Endothelial cell of umbilical vein (primary cell): ENCODE results near the gene USP25. TPM values are rescaled to one million over a fixed set of nuclear protein-coding genes. Genes with fewer than 3 reads are reported as not detected.

Experiments
- BruUV-seq: library from RNA; stranded (reverse); fragments of 400-500 nt; replicated peaks from 2 replicates; lab custom pipeline; 2021; lab: Mats Ljungman, UMichigan
- CTCF ChIA-PET: fragments of 300-600, 350-600 bp; sonication (Branson Sonifier 250); formaldehyde crosslinking; loops from one replicate; lab custom pipeline; 2021; ENCODE audit warnings: antibody characterized with exemption, inconsistent platforms; lab: Charles Lee
- POLR2A ChIA-PET: fragments of 300-600, 350-600 bp; sonication (Branson Sonifier 250); formaldehyde crosslinking; loops from one replicate; lab custom pipeline; 2021; ENCODE audit warnings: antibody characterized with exemption, inconsistent platforms; lab: Charles Lee
- DNase-seq: peaks from one replicate; pipeline ENCODE4 v3.0.0-alpha.2; 2011; ENCODE audit warnings: low read depth, low spot score
- FAIRE-seq: peaks from 2 replicates; lab custom pipeline; 2011; peaks lifted over from hg19 to GRCh38; lab: Jason Lieb, UNC
- H2AFZ ChIP-seq: 2 replicates; pipeline ENCODE4 v1.6.0; 2012; ENCODE audit warnings: low read depth, low read length, control low read depth, inconsistent platforms
- H3K27ac ChIP-seq: 2 replicates; pipeline ENCODE4 v1.5.1; 2011; ENCODE audit warnings: low read depth, mild to moderate bottlenecking, control low read depth, low read length, moderate library complexity; ENCODE audit not compliant: insufficient read depth
- H3K27me3 ChIP-seq, 2 experiments: 2 replicates each; pipeline versions ENCODE4 v1.6.0 to v1.6.1; 2011; ENCODE audit warnings: low read length in 2 of 2, mixed read lengths in 1 of 2; ENCODE audit not compliant: control insufficient read depth in 2 of 2, insufficient read depth in 2 of 2
- H3K36me3 ChIP-seq, 2 experiments: 2 replicates in 1 of 2; 3 replicates in 1 of 2; pipeline ENCODE4 v1.5.1; 2011; ENCODE audit warnings: low read length in 2 of 2, mild to moderate bottlenecking in 1 of 2, moderate library complexity in 1 of 2; ENCODE audit not compliant: control insufficient read depth in 2 of 2, insufficient read depth in 2 of 2; ENCODE audit errors: extremely low read depth in 1 of 2
- H3K4me1 ChIP-seq: 3 replicates; pipeline ENCODE4 v1.5.1; 2011; ENCODE audit warnings: mild to moderate bottlenecking, low read length; ENCODE audit not compliant: control insufficient read depth, insufficient read depth; ENCODE audit errors: extremely low read depth
- H3K4me2 ChIP-seq: 2 replicates; pipeline ENCODE4 v1.6.1; 2011; ENCODE audit warnings: low read length, control low read depth, mixed read lengths; ENCODE audit not compliant: insufficient read depth
- H3K4me3 ChIP-seq, 3 experiments: fragments of 200-600 bp in 1 of 3; sonication (generic), shearing (Covaris generic) in 1 of 3; replicated peaks in 1 of 3; 2 replicates each; pipeline ENCODE4 v1.5.1; 2011 to 2016; ENCODE audit warnings: control low read depth in 3 of 3, low read length in 3 of 3, mild to moderate bottlenecking in 2 of 3, inconsistent platforms in 1 of 3, low read depth in 1 of 3, moderate library complexity in 1 of 3; ENCODE audit not compliant: insufficient read depth in 1 of 3
- H3K79me2 ChIP-seq: 2 replicates; pipeline ENCODE4 v1.6.0; 2012; ENCODE audit warnings: low read length, inconsistent platforms; ENCODE audit not compliant: control insufficient read depth, insufficient read depth
- H3K9ac ChIP-seq: replicated peaks from 2 replicates; pipeline ENCODE3; 2011; ENCODE audit warnings: low read length, control low read depth; ENCODE audit not compliant: insufficient read depth; ENCODE audit errors: extremely low read depth
- H3K9me1 ChIP-seq: replicated peaks from 3 replicates; pipeline ENCODE4 v1.6.0; 2011; ENCODE audit warnings: mild to moderate bottlenecking, low read length; ENCODE audit not compliant: control insufficient read depth, insufficient read depth; ENCODE audit errors: extremely low read depth
- H3K9me3 ChIP-seq: replicated peaks from 2 replicates; pipeline ENCODE4 v1.5.1; 2012; ENCODE audit warnings: low read length, inconsistent platforms; ENCODE audit not compliant: control insufficient read depth, insufficient read depth
- H4K20me1 ChIP-seq: replicated peaks from 2 replicates; pipeline ENCODE3; 2011; ENCODE audit warnings: mild to moderate bottlenecking, low read length; ENCODE audit not compliant: control insufficient read depth, insufficient read depth; ENCODE audit errors: extremely low read depth
- CTCF ChIP-seq, 2 donors: IDR thresholded peaks; 1 replicate in 1 of 2; 2 replicates in 1 of 2; pipeline ENCODE4 v1.5.1; 2011; ENCODE audit warnings: low read length in 2 of 2, mild to moderate bottlenecking in 2 of 2, moderate library complexity in 2 of 2, control low read depth in 1 of 2, inconsistent platforms in 1 of 2, low read depth in 1 of 2; ENCODE audit not compliant: insufficient read depth in 1 of 2; ENCODE audit errors: extremely low read depth in 1 of 2
- EZH2 ChIP-seq: IDR thresholded peaks from 2 replicates; pipeline ENCODE4 v1.6.1; 2012; ENCODE audit warnings: borderline replicate concordance, low read depth, mild to moderate bottlenecking, moderate library complexity, low read length, inconsistent platforms; ENCODE audit not compliant: severe bottlenecking
- FOS ChIP-seq: IDR thresholded peaks from 2 replicates; pipeline ENCODE4 v1.6.1; 2011; ENCODE audit warnings: mild to moderate bottlenecking, low read length, moderate library complexity, borderline replicate concordance; ENCODE audit not compliant: insufficient read depth
- GATA2 ChIP-seq: IDR thresholded peaks from 2 replicates; pipeline ENCODE4 v1.7.0; 2011; ENCODE audit warnings: low read depth, mild to moderate bottlenecking, moderate library complexity, mixed read lengths, low read length; ENCODE audit not compliant: insufficient read length, insufficient read depth
- JUN ChIP-seq: IDR thresholded peaks from 2 replicates; pipeline ENCODE4 v1.6.1; 2011; ENCODE audit warnings: borderline replicate concordance, low read depth; ENCODE audit not compliant: insufficient read length, insufficient read depth
- MAX ChIP-seq: IDR thresholded peaks from 2 replicates; pipeline ENCODE4 v1.6.1; 2011; ENCODE audit not compliant: insufficient read depth, insufficient read length
- MYC ChIP-seq: IDR thresholded peaks from one replicate; pipeline ENCODE4 v1.6.1; 2011; ENCODE audit warnings: mild to moderate bottlenecking, low read depth, low read length
- POLR2A ChIP-seq: IDR thresholded peaks from 2 replicates; pipeline ENCODE4 v1.6.1; 2012; ENCODE audit warnings: low read depth, mild to moderate bottlenecking, control low read depth, low read length
- POLR2AphosphoS5 ChIP-seq: IDR thresholded peaks from 2 replicates; pipeline ENCODE4 v1.6.1; 2012; ENCODE audit warnings: low read depth, mild to moderate bottlenecking, control low read depth, low read length, moderate library complexity; ENCODE audit not compliant: insufficient read depth
- dilution Hi-C: fragments of 300-500 bp; cut with MboI; formaldehyde crosslinking; loops from one replicate; pipeline ENCODE4 v1.15.0; 2019; ENCODE audit warnings: low sequenced_read_pairs; ENCODE audit not compliant: extremely low pct_ligation_motif_present
- intact Hi-C: fragments of 100-400 bp; cut with micrococcal nuclease; formaldehyde crosslinking; loops from one replicate; pipeline ENCODE4 v1.10.0; 2022
- polyA plus RNA-seq, 4 experiments: library from polyadenylated mRNA; depleted of rRNA in 3 of 4; stranded (reverse) in 3 of 4; unstranded in 1 of 4; fragments of >200 nt; gene quantifications; 2 replicates each; pipeline versions ENCODE4 v1.2.1 to v1.2.3, GENCODE V29; 2011 to 2012; ENCODE audit warnings: missing spikeins in 1 of 4
- total RNA-seq: library from RNA; stranded (reverse); gene quantifications from 2 replicates; pipeline ENCODE4 v1.2.3, GENCODE V29; 2021

The USP25 gene
- total and polyA plus RNA-seq, 2 donors (not counting 3 experiments of a cell fraction or from before 2014, with no cell fraction given): 14.4 to 67.5 TPM

- H3K4me3 ChIP-seq: peak overlapping the region; percentile 37 to 95 (median 63)
- H2AFZ ChIP-seq: peak overlapping the region; percentile 92
- FAIRE-seq (no peak), DNase-seq (peak; percentile 54)
- H3K9ac ChIP-seq: peak overlapping the region; percentile 44
- ChIA-PET CTCF (interaction anchor here (0.8 to 1.4 kb wide), 5 partner anchors 9 to 119 kb away, joined by 3 to 5 read pairs (median 4); no protein-coding TSS in a partner anchor), POLR2A (no interaction called here)
- no peaks in the 10 kb centered on the region for H3K36me3 ChIP-seq
- peaks cover 3% of the 10 kb centered on the region for H4K20me1 ChIP-seq
- peaks cover 14% of the 10 kb centered on the region for H3K4me1 ChIP-seq
- TSS peak; percentile 34 for BruUV-seq
- H3K79me2 ChIP-seq: peaks cover 43% of the 10 kb centered on the region
- intact Hi-C loops: loop anchor here (1.0 kb wide), 2 partner anchors 23 to 46 kb away; no protein-coding TSS in a partner anchor
- TF ChIP-seq CTCF (IDR thresholded peaks at IDR 0.05; ENCODE audit: extremely low read depth in 1 of 2, insufficient read depth in 1 of 2, low read depth in 1 of 2, low read length in 2 of 2) (no peak), MYC (no peak), POLR2A (no peak), POLR2AphosphoS5 (no peak), EZH2 (no peak), GATA2 (no peak), JUN (no peak), FOS (no peak), MAX (no peak)
- dilution Hi-C loops: no loop called here
- peak overlapping the region; percentile 13 for H3K27ac ChIP-seq
- no peaks in the 10 kb centered on the region for H3K27me3 ChIP-seq
- no peaks in the 10 kb centered on the region for H3K9me1 ChIP-seq
- H3K9me3 ChIP-seq: no peaks in the 10 kb centered on the region
- H3K4me2 ChIP-seq: peak overlapping the region; percentile 66
Measured at GRCh38 chr21:15729346-15729673, 472 bp upstream of the USP25 start.
